H1 (cell line): ENCODE measurements around the gene CCDC191. TPM values are rescaled to one million over a fixed set of nuclear protein-coding genes. Genes with fewer than 3 reads are reported as not detected.

ENCODE experiments used
- CHD1 ChIP-seq: IDR thresholded peaks from 2 replicates; pipeline ENCODE4 v1.6.1; 2012; ENCODE audit warnings: low read depth, low read length, improper control_type of control experiment
- EGR1 ChIP-seq: IDR thresholded peaks from 2 replicates; pipeline ENCODE4 v1.6.1; 2011; ENCODE audit warnings: low read depth, low read length, borderline replicate concordance
- RXRA ChIP-seq: IDR thresholded peaks from 2 replicates; pipeline ENCODE4 v1.6.1; 2011; ENCODE audit warnings: low read depth, mild to moderate bottlenecking, low read length, moderate library complexity; ENCODE audit not compliant: insufficient read depth
- polyA plus RNA-seq, 7 experiments: library from polyadenylated mRNA; depleted of rRNA in 3 of 7; stranded (reverse) in 5 of 7; unstranded in 2 of 7; fragments of >200 nt in 5 of 7; fragments of 200-250 nt in 2 of 7; gene quantifications; 1 replicate in 5 of 7; 2 replicates in 1 of 7; 4 replicates in 1 of 7; pipeline versions ENCODE4 v1.2.1 to v1.2.3, GENCODE V29; 2011 to 2013; ENCODE audit warnings: missing spikeins in 2 of 7, mixed read lengths in 2 of 7
- total RNA-seq: library from RNA; stranded (reverse); fragmentation: NEBNext Ultra II Directional; extraction: Animal tissue kit (Norgen Biotek cat#: 25700); gene quantifications from 2 replicates; pipeline ENCODE4 v1.2.1, GENCODE V29; 2021

Gene CCDC191
- total and polyA plus RNA-seq, 2 of the 8 experiments (the other 6 are each of a cell fraction or from before 2014, with no cell fraction given), result 0.65 to 1.3 TPM

DNA sequence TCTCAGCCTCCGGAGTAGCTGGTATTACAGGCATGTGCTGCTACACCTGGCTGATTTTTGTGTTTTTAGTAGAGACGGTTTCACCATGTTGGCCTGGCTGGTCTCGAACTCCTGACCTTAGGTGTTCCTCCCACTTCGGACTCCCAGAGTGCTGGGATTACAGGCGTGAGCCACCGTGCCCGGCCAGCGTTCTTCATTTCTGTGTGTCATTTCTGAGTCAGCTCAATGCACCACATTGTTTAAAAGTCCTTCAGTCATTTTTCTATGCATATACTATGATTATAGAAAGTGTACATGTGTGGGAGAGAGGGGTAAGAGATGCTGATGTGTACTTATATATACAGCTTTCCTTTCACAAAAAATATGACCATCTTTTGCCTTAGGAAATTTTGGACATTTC is 2.3 kb upstream of the CCDC191 start (continued):
- TF ChIP-seq EGR1 (no peak), CHD1 (no peak), RXRA (no peak)
